Activated CD4-positive, alpha-beta T cell treated with anti-CD3 and anti-CD28 coated beads for 36 hours (primary cell): ENCODE measurements around the gene PSD2. TPM values are rescaled to one million over a fixed set of nuclear protein-coding genes. Genes with fewer than 3 reads are reported as not detected.

ENCODE experiments used
- ATAC-seq: fragments of 200-7000 bp; cut with Tn5 transposase; one replicate; pipeline ENCODE4 v1.10.0; 2021; ENCODE audit warnings: mild to moderate bottlenecking, moderate library complexity
- CTCF ChIA-PET: fragments of 350-600 bp; sonication (Branson Sonifier 250); formaldehyde crosslinking; loops from one replicate; lab custom pipeline; 2021; ENCODE audit warnings: antibody characterized with exemption; lab: Charles Lee
- POLR2A ChIA-PET: fragments of 350-600 bp; sonication (Branson Sonifier 250); formaldehyde crosslinking; loops from one replicate; lab custom pipeline; 2021; ENCODE audit warnings: antibody characterized with exemption, inconsistent platforms; lab: Charles Lee
- DNase-seq: peaks from one replicate; pipeline ENCODE4 v3.0.0-alpha.2; 2020
- H3K27ac Mint-ChIP-seq: one replicate; pipeline ENCODE4 v1.8.0; 2021; ENCODE audit warnings: mixed read lengths
- H3K27me3 Mint-ChIP-seq: one replicate; pipeline ENCODE4 v1.8.0; 2021; ENCODE audit warnings: mixed read lengths
- H3K36me3 Mint-ChIP-seq: one replicate; pipeline ENCODE4 v1.8.0; 2021; ENCODE audit warnings: low read depth, mixed read lengths
- H3K4me1 Mint-ChIP-seq: one replicate; pipeline ENCODE4 v1.8.0; 2021; ENCODE audit warnings: mixed read lengths
- H3K4me3 Mint-ChIP-seq: one replicate; pipeline ENCODE4 v1.8.0; 2021; ENCODE audit warnings: mild to moderate bottlenecking, moderate library complexity, mixed read lengths
- H3K9me3 Mint-ChIP-seq: one replicate; pipeline ENCODE4 v1.8.0; 2021; ENCODE audit warnings: low read depth, mixed read lengths
- intact Hi-C, 2 experiments: fragments of 100-400 bp; cut with DNase I in 1 of 2; cut with micrococcal nuclease in 1 of 2; formaldehyde crosslinking; loops; one replicate each; pipeline versions ENCODE4 v1.14.2 to v1.15.1; 2022 to 2024; cut with DNase I, micrococcal nuclease
- total RNA-seq, 2 experiments: library from RNA; stranded (reverse); gene quantifications; one replicate each; pipeline ENCODE4 v1.2.3, GENCODE V29; 2021

The PSD2 gene
- total RNA-seq, 2 experiments from 2014 or later: not detected

DNA sequence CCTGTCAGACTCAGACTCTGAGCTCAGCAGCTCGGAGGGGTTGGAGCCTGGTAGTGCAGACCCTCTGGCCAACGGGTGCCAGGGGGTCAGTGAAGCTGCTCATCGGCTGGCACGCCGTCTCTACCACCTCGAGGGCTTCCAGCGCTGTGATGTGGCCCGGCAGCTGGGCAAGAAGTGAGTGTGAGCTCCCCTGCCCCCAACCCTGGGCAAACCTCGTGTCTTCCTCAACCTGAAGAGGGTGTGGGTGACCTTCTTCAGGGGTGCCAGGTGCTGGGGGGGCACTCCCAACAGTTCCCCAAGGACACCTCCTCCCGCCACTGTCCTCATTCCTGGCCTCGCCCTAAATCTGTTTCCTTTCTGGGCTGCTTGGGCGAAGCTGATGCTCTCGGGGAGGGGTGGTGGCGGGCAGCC, 18.6 kb downstream of the PSD2 start:
- Mint-ChIP-seq H3K36me3 (no peaks in the 10 kb centered on the region), H3K27ac (no peak overlapping the region), H3K4me1 (no peaks in the 10 kb centered on the region), H3K9me3 (peaks cover 6% of the 10 kb centered on the region), H3K27me3 (peaks cover 3% of the 10 kb centered on the region), H3K4me3 (no peak overlapping the region)
- ChIA-PET CTCF (no interaction called here), POLR2A (no interaction called here)
- DNase-seq (no peak), ATAC-seq (no peak)
- intact Hi-C loops: no loop called here

DNA sequence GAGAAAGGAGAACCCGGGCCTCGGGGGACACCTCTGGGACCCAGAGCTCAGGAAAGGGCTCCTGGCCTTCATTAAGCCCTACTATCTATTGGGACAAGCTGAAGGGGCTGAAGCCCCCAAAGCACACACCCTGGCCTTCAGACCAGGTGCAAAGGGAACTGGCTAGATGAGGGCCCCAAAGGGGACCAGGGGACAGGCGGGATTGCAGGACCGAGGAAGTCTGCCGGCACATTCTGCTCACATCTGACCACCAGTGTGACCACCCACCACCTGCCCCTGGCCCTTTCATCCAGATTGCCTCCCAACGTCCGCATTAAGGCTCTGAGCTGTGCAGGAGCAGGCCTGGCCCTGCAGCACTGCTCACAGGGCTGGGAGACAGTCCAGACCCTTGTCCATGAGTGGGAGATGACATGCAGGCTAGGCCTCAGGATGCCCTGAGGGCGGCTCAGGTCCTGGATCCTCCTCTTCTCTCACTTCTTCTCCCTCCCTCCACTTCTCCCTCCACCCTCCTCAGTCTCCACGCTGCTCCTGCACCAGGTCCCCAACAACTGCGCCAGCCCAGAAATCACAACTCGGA, 19.2 kb downstream of the PSD2 start:
- no peaks in the 10 kb centered on the region for H3K36me3 Mint-ChIP-seq
- H3K27me3 Mint-ChIP-seq: peaks cover 3% of the 10 kb centered on the region
- H3K9me3 Mint-ChIP-seq: peaks cover 6% of the 10 kb centered on the region
- ChIA-PET POLR2A (no interaction called here), CTCF (no interaction called here)
- no peak for DNase-seq
- no peak for ATAC-seq
- H3K27ac Mint-ChIP-seq: no peak overlapping the region
- no peaks in the 10 kb centered on the region for H3K4me1 Mint-ChIP-seq
- intact Hi-C loops: no loop called here
- no peak overlapping the region for H3K4me3 Mint-ChIP-seq

- no peak overlapping the region for H3K27ac Mint-ChIP-seq
- intact Hi-C loops: no loop called here
These were observed 21.0 kb downstream of the PSD2 start for GRCh38 chr5:139816566-139816965.

DNA sequence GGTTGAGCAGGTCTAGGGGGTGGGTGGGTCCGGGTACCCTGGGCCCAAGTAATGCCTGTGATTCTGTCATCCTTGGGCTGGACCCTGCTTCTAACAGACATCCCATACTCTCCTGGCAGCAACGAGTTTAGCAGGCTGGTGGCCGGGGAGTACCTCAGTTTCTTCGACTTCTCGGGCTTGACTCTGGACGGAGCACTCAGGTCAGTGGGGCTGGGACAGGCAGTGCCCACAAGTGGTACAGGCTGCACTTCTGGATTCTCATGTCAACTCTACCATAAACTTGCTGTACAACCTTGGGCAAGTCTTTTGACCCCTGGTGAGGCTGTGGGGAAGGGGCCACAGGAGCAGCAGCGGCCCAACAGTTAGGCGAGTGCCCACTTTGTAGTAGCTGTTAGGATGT, 21.8 kb downstream of the PSD2 start:
- H3K4me1 Mint-ChIP-seq: no peaks in the 10 kb centered on the region
- no peaks in the 10 kb centered on the region for H3K36me3 Mint-ChIP-seq
- H3K9me3 Mint-ChIP-seq: peaks cover 6% of the 10 kb centered on the region
- intact Hi-C loops: no loop called here
- ChIA-PET POLR2A (no interaction called here), CTCF (interaction anchor here (1.0 to 1.2 kb wide), 2 partner anchors 11 to 421 kb away, joined by 4 read pairs; no protein-coding TSS in a partner anchor)
- DNase-seq: no peak
- ATAC-seq: no peak
- H3K27me3 Mint-ChIP-seq: peaks cover 3% of the 10 kb centered on the region
- H3K4me3 Mint-ChIP-seq: no peak overlapping the region
- H3K27ac Mint-ChIP-seq: no peak overlapping the region

More at GRCh38 chr5:139816566-139816965, 21.0 kb downstream of the PSD2 start:
- Mint-ChIP-seq H3K4me1 (no peaks in the 10 kb centered on the region), H3K9me3 (peaks cover 6% of the 10 kb centered on the region), H3K36me3 (no peaks in the 10 kb centered on the region), H3K27me3 (peaks cover 3% of the 10 kb centered on the region), H3K4me3 (no peak overlapping the region)
- CTCF ChIA-PET: interaction anchor here (0.9 to 1.2 kb wide), 2 partner anchors 12 to 41 kb away, joined by 4 read pairs; no protein-coding TSS in a partner anchor
- ATAC-seq (no peak), DNase-seq (no peak)
- POLR2A ChIA-PET: no interaction called here

DNA sequence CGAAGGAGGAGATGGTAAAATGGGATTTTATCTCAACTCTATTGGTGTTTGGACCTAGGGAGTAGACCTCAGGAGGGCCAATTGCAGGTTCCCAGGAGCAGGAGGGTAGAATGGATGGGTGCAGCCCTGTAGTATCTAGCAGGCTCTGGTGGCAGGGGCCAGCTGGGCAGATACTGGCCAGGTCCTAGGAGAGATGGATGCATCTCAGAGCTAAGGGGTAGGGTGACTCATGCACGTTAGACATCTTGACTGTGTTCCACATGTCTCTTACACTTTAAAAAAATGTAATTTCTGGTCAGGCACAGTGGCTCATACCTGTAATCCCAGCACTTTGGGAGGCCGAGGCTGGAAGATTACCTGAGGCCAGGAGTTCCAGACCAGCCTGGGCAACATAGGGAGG, 22.4 kb downstream of the PSD2 start:
- H3K36me3 Mint-ChIP-seq: no peaks in the 10 kb centered on the region
- ChIA-PET CTCF (interaction anchor here (1.0 kb wide), 1 partner anchor 420 kb away, joined by 4 read pairs; no protein-coding TSS in a partner anchor), POLR2A (no interaction called here)
- H3K9me3 Mint-ChIP-seq: peaks cover 6% of the 10 kb centered on the region
- H3K4me3 Mint-ChIP-seq: no peak overlapping the region
- no peak overlapping the region for H3K27ac Mint-ChIP-seq
- no peaks in the 10 kb centered on the region for H3K4me1 Mint-ChIP-seq
- intact Hi-C loops: no loop called here
- H3K27me3 Mint-ChIP-seq: peaks cover 3% of the 10 kb centered on the region
- no peak for DNase-seq
- ATAC-seq: no peak

GRCh38 chr5:139820130-139820529, 24.5 kb downstream of the PSD2 start:
- no peak for DNase-seq
- intact Hi-C loops: no loop called here
- no peak overlapping the region for H3K27ac Mint-ChIP-seq

DNA sequence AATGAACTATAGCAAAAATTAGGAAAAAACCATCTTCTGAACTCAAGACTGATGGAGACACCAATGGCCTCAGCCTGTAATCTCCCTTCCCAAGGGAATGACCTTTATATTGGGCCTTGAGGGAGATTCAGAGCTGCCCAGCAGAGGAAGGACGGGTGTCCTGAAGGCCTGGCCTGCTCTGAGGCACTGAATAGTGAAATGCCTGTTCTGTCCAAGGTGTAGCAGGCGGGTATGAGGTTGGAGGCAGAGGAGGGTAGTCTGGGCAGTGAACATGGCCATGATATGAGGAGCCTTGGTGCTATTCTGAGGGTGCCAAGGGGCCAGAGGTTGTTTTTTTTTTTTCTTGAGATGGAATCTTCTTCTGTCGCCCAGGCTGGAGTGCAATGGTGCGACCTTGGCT, 25.0 kb downstream of the PSD2 start:
- no peak for DNase-seq
- no peak for ATAC-seq

More at GRCh38 chr5:139820130-139820529, 24.5 kb downstream of the PSD2 start:
- Mint-ChIP-seq H3K4me3 (no peak overlapping the region), H3K4me1 (no peaks in the 10 kb centered on the region), H3K27me3 (peaks cover 3% of the 10 kb centered on the region), H3K36me3 (no peaks in the 10 kb centered on the region), H3K9me3 (peaks cover 6% of the 10 kb centered on the region)
- ChIA-PET CTCF (no interaction called here), POLR2A (no interaction called here)
- no peak for ATAC-seq

DNA sequence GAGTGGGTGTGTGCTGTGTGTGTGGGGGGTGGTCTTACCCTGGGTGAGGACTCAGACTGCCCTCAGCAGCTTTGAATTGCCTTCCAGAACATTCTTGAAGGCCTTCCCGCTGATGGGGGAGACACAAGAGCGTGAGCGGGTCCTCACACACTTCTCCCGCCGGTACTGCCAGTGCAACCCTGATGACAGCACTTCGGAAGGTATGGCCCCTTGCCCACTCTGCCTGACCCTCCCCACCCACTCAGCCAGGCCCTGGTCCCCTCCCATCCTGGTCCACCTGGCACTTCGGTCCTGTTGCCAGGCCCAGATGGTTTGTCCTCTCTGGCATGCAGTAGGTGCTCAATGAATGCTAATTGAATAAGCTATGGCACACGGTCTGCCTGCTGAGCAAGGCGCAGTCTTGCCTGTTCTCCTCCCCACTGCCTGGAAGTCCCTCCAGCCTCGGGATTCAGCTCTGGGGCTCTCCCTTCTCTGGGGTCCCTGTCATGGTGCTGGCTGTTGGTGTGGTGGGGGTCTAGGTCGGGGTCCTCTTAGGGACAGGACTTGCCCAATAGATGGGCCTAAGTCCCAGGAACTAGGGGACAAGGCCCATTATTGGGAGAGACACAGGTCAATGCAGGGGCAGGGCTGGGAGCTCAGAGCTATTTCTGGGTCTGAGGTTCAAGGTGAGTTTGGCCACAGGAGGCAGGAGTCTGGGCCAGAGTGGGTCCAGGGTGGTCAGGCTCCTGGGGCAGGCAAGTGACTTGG, 26.4 kb downstream of the PSD2 start:
- CTCF ChIA-PET: no interaction called here
- H3K4me3 Mint-ChIP-seq: no peak overlapping the region

More for the DNA sequence above, 25.0 kb downstream of the PSD2 start:
- intact Hi-C loops: no loop called here
- ChIA-PET POLR2A (no interaction called here), CTCF (no interaction called here)
- H3K9me3 Mint-ChIP-seq: peaks cover 6% of the 10 kb centered on the region
- H3K36me3 Mint-ChIP-seq: no peaks in the 10 kb centered on the region
- peaks cover 3% of the 10 kb centered on the region for H3K27me3 Mint-ChIP-seq
- H3K4me1 Mint-ChIP-seq: no peaks in the 10 kb centered on the region
- H3K27ac Mint-ChIP-seq: no peak overlapping the region
- no peak overlapping the region for H3K4me3 Mint-ChIP-seq

DNA sequence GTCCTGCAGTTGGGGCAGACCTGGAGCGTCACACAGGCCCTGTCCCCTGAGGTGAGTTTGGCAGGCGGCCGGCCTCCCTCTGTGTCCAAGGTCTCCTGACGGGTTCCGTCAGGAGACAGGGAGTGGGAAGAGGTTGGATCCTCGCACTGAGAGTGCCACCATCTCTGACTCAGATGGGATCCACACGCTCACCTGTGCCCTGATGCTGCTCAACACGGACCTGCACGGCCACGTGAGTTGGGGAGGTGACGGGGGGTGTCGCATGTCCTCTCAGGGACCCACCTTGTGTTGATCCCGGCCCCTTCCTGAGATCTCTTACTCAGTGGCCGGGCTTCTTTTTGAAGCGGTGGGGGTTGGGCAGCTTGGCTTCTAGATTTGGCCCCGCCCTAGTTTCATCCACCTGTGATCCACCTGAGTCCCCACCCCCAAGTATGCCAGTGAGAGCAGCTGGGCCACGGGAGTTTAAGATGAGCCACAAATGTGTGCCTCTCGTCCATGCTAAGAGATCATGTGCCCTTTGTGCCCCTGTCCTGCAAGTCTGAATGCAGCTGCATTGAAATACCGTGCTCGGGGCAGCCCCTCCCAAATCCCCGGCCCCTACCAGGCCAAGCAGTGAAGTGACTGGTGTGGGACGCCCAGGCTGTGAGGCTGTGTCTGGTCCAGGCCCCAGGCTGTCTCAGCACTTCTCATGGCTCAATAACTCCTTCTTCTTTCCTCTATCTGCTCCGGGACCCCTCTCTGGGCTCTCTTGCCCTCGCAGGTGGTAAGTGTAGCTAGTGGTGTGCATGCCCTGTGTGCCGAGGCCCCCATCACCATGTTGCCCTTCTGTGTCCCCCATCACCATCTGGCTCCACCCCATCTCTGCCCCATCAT, 27.2 kb downstream of the PSD2 start:
- CTCF ChIA-PET: interaction anchor here (0.7 kb wide), 1 partner anchor 42 kb away, joined by 3 read pairs; no protein-coding TSS in a partner anchor
- H3K27ac Mint-ChIP-seq: no peak overlapping the region
- H3K4me1 Mint-ChIP-seq: no peaks in the 10 kb centered on the region
- ATAC-seq: no peak
- DNase-seq: no peak
- H3K36me3 Mint-ChIP-seq: no peaks in the 10 kb centered on the region
- POLR2A ChIA-PET: no interaction called here
- peaks cover 6% of the 10 kb centered on the region for H3K9me3 Mint-ChIP-seq
- intact Hi-C loops: no loop called here
- H3K27me3 Mint-ChIP-seq: peaks cover 3% of the 10 kb centered on the region
- H3K4me3 Mint-ChIP-seq: no peak overlapping the region

More for the DNA sequence above, 26.4 kb downstream of the PSD2 start:
- Mint-ChIP-seq H3K9me3 (peaks cover 6% of the 10 kb centered on the region), H3K27me3 (peaks cover 3% of the 10 kb centered on the region), H3K4me1 (no peaks in the 10 kb centered on the region), H3K27ac (no peak overlapping the region), H3K36me3 (no peaks in the 10 kb centered on the region)
- intact Hi-C loops: no loop called here
- ATAC-seq (no peak), DNase-seq (no peak)
- POLR2A ChIA-PET: no interaction called here

DNA sequence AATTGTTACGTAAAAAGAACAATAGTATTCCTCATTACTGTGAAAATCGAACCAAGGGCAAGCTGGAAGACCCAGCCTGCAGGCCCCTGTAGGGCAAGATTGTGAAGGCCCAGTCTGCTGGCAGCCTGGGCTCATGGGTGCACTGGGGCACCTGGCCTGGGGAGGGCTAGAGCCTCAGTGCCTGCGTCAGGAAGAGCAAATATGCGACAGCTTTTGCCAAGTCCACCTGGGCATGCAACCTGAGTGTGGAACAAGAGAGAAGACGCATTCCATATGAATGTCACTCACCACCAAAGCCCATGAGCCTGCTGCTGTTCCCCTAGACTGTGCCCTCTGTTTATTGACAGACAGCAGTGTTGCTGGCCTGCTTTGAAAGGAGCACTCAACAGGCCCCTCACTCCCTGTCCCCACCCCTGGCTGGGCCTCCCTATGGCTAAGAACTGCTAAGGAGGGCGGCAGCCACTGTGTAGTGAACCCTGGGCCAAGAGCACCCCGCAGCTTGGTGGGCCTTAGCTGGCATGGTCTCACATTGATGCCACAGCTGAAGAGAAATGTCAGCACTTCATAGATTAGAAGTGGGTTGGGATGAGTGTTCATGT, 28.2 kb downstream of the PSD2 start:
- CTCF ChIA-PET: no interaction called here
- no peak for ATAC-seq

GRCh38 chr5:139825690-139826089, 30.1 kb downstream of the PSD2 start:
- Mint-ChIP-seq H3K27ac (no peak overlapping the region), H3K4me1 (no peaks in the 10 kb centered on the region), H3K36me3 (no peaks in the 10 kb centered on the region), H3K4me3 (no peak overlapping the region), H3K27me3 (peaks cover 2% of the 10 kb centered on the region), H3K9me3 (peaks cover 2% of the 10 kb centered on the region)
- intact Hi-C loops: no loop called here
- ATAC-seq (no peak), DNase-seq (no peak)
- ChIA-PET POLR2A (no interaction called here), CTCF (interaction anchor here (0.6 to 1.1 kb wide), 2 partner anchors 13 to 20 kb away, joined by 3 read pairs; no protein-coding TSS in a partner anchor)

More for the DNA sequence above, 28.2 kb downstream of the PSD2 start:
- POLR2A ChIA-PET: no interaction called here
- H3K9me3 Mint-ChIP-seq: peaks cover 2% of the 10 kb centered on the region
- H3K4me1 Mint-ChIP-seq: no peaks in the 10 kb centered on the region
- H3K4me3 Mint-ChIP-seq: no peak overlapping the region
- no peaks in the 10 kb centered on the region for H3K36me3 Mint-ChIP-seq
- DNase-seq: no peak
- intact Hi-C loops: no loop called here
- no peak overlapping the region for H3K27ac Mint-ChIP-seq
- H3K27me3 Mint-ChIP-seq: peaks cover 1% of the 10 kb centered on the region
